ENCODE data around the gene SAP30BP. TPM values are rescaled to one million over a fixed set of nuclear protein-coding genes. Genes with fewer than 3 reads are reported as not detected.

Gene SAP30BP
- total and polyA plus RNA-seq, 2 of the 8 experiments (the other 6 are each of a cell fraction or from before 2014, with no cell fraction given): 63.3 to 79.9 TPM

GRCh38 chr17:75695830-75696271, 28.7 kb downstream of the SAP30BP start:
- H3K18ac ChIP-seq (ENCODE audit: extremely low read depth, low read length): no peak overlapping the region
- no peak overlapping the region for H2BK20ac ChIP-seq (ENCODE audit: low read length)
- CTCF ChIA-PET (ENCODE audit: partially characterized antibody): interaction anchor here (0.7 to 6.8 kb wide), 11 partner anchors 10 to 107 kb away, joined by 3 to 48 read pairs (median 4); partner anchors contain the start of gene SMIM5
- FAIRE-seq: no peak
- no peak overlapping the region for H2BK5ac ChIP-seq (ENCODE audit: low read depth, low read length)
- POLR2A ChIA-PET (ENCODE audit: partially characterized antibody): interaction anchor here (0.7 to 1.6 kb wide), 5 partner anchors 9 to 29 kb away, joined by 3 to 6 read pairs (median 4); partner anchors contain the start of genes RECQL5 and SAP30BP
- H3K4me3 ChIP-seq (ENCODE audit: extremely low read depth in 1 of 4, insufficient read depth in 2 of 4, low read depth in 3 of 4, low read length in 4 of 4): no peak overlapping the region
- no peak for DNase-seq (ENCODE audit: low read depth in 1 of 2, low spot score in 2 of 2)
- H3K79me1 ChIP-seq (ENCODE audit: low read depth, low read length): peaks cover 4% of the 10 kb centered on the region
- no peak overlapping the region for H2AK5ac ChIP-seq (ENCODE audit: low read depth, low read length)
- H2AFZ ChIP-seq (ENCODE audit: low read length): no peak overlapping the region
- no peak overlapping the region for H3K27ac ChIP-seq (ENCODE audit: low read depth, low read length)
- no peak overlapping the region for H4K5ac ChIP-seq (ENCODE audit: insufficient read length, low read depth, low read length)
- no peak overlapping the region for H3K14ac ChIP-seq (ENCODE audit: insufficient read length)
- H3K4me1 ChIP-seq (replicated peaks in 1 of 4; ENCODE audit: control insufficient read depth in 3 of 4, insufficient read depth in 4 of 4, low read length in 3 of 4): peaks cover 3 to 21% (median 7%) of the 10 kb centered on the region in 4 experiments
- H3K23me2 ChIP-seq (ENCODE audit: low read depth, low read length): no peaks in the 10 kb centered on the region
- no peaks in the 10 kb centered on the region for H3K27me3 ChIP-seq (replicated peaks in 1 of 4; ENCODE audit: control insufficient read depth in 3 of 4, extremely low read depth in 1 of 4, insufficient read depth in 3 of 4, low read length in 3 of 4)
- H4K20me1 ChIP-seq (replicated peaks in 1 of 2; ENCODE audit: control insufficient read depth in 1 of 2, insufficient read depth in 2 of 2, low read length in 2 of 2): peaks cover 4 to 8% of the 10 kb centered on the region in 2 experiments
- no peak overlapping the region for H2BK15ac ChIP-seq (ENCODE audit: low read length)
- 95% methylated on average over 12 of the region's 12 CpGs; no CpG with 5 or more reads in 1 of the 2 experiments for WGBS, 2 experiments (ENCODE audit: extremely low coverage in 1 of 2, insufficient coverage in 1 of 2, insufficient read length in 1 of 2, insufficient replicate concordance in 2 of 2, low coverage in 1 of 2, low lambda C conversion rate in 2 of 2, missing lambda C conversion rate in 1 of 2)
- H3K79me2 ChIP-seq (ENCODE audit: control insufficient read depth in 1 of 2, insufficient read depth in 2 of 2, low read length in 2 of 2): peaks cover 0 to 17% of the 10 kb centered on the region in 2 experiments; a peak in 2 of 4 replicates
- no peak overlapping the region for H4K91ac ChIP-seq (replicated peaks; ENCODE audit: insufficient read length, low read length)
- no peak overlapping the region for H3K23ac ChIP-seq (ENCODE audit: insufficient read length)
- H4K8ac ChIP-seq (ENCODE audit: extremely low read depth, insufficient read depth, low read length): no peak overlapping the region
- peaks cover 12 to 21% (median 15%) of the 10 kb centered on the region in 4 experiments for H3K36me3 ChIP-seq (ENCODE audit: control insufficient read depth in 2 of 4, insufficient read depth in 4 of 4, low read length in 3 of 4)
- no peak overlapping the region for H2BK120ac ChIP-seq (replicated peaks; ENCODE audit: low read depth, low read length)
- no peak overlapping the region for H2BK12ac ChIP-seq (ENCODE audit: low read depth, low read length)
- no peak overlapping the region for H3K4ac ChIP-seq (replicated peaks; ENCODE audit: insufficient read length, low read depth, low read length)
- TF ChIP-seq TAF7 (optimal IDR thresholded peaks at IDR 0.05; ENCODE audit: borderline replicate concordance, low read depth, low read length): no peak
- no peak for TF ChIP-seq POLR2AphosphoS5 (IDR thresholded peaks at IDR 0.05; ENCODE audit: low read depth, low read length)
- no peak for TF ChIP-seq CEBPB (IDR thresholded peaks at IDR 0.05; ENCODE audit: low read depth, low read length)
- TF ChIP-seq SRF (IDR thresholded peaks at IDR 0.05; ENCODE audit: low read depth, low read length): no peak
- no peak for TF ChIP-seq TEAD4 (IDR thresholded peaks at IDR 0.05; ENCODE audit: low read depth, low read length)
- H3K9me3 ChIP-seq (ENCODE audit: insufficient read depth in 2 of 2, low read depth in 1 of 2, low read length in 1 of 2): no peaks in the 10 kb centered on the region
- no peak overlapping the region for H3K9ac ChIP-seq (replicated peaks in 1 of 4; ENCODE audit: extremely low read depth in 1 of 4, low read depth in 3 of 4, low read length in 3 of 4)
- no peak overlapping the region for H3K56ac ChIP-seq (replicated peaks; ENCODE audit: insufficient read length, low read depth, low read length)
- H3K4me2 ChIP-seq (ENCODE audit: insufficient read depth in 1 of 2, low read depth in 2 of 2, low read length in 2 of 2): no peak overlapping the region

Measured in H1 (cell line).